ENCODE results near the gene VMP1.

The VMP1 gene

DNA sequence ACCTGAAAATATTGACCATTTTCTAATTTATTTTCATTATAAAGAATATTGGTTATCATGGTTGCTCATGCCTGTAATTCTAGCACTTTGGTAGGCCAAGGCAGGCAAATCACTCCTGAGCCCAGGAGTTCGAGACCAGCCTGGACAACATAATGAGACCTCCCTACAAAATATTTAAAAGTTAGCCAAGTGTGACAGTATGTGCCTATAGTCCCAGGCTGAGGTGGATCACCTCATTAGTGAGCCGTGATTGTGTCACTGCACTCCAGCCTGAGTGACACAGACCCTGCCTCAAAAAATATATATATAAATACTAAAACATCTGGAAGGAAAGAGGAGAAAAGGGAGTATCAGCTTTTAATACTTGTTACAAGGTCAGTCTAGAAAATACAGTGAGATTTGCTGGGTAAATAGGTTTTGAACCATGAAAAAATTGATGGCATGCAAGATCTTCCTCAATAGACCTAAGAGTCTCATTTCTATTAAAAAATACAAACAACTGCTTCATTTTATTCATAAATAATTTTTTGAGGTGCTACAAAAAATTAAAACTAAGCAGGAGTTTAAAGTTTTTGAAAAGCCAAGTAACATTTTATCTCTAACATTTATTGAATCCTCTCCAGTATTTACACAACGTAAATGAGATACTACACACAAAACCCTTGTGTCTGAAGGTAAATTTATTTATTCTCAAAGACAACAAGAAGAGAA is 137.6 kb downstream of the VMP1 start:
- H3K9ac ChIP-seq (ENCODE audit: low read depth, low read length) = no peak overlapping the region
- TF ChIP-seq, protein P1, sequence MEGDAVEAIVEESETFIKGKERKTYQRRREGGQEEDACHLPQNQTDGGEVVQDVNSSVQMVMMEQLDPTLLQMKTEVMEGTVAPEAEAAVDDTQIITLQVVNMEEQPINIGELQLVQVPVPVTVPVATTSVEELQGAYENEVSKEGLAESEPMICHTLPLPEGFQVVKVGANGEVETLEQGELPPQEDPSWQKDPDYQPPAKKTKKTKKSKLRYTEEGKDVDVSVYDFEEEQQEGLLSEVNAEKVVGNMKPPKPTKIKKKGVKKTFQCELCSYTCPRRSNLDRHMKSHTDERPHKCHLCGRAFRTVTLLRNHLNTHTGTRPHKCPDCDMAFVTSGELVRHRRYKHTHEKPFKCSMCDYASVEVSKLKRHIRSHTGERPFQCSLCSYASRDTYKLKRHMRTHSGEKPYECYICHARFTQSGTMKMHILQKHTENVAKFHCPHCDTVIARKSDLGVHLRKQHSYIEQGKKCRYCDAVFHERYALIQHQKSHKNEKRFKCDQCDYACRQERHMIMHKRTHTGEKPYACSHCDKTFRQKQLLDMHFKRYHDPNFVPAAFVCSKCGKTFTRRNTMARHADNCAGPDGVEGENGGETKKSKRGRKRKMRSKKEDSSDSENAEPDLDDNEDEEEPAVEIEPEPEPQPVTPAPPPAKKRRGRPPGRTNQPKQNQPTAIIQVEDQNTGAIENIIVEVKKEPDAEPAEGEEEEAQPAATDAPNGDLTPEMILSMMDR (IDR thresholded peaks at IDR 0.05; ENCODE audit: borderline replicate concordance, extremely low read depth, low read length, poor library complexity, severe bottlenecking) = no peak
- no peak for TF ChIP-seq EZH2 (IDR thresholded peaks at IDR 0.05; ENCODE audit: borderline replicate concordance, low read depth, low read length, severe bottlenecking)
- DNase-seq = no peak

DNA sequence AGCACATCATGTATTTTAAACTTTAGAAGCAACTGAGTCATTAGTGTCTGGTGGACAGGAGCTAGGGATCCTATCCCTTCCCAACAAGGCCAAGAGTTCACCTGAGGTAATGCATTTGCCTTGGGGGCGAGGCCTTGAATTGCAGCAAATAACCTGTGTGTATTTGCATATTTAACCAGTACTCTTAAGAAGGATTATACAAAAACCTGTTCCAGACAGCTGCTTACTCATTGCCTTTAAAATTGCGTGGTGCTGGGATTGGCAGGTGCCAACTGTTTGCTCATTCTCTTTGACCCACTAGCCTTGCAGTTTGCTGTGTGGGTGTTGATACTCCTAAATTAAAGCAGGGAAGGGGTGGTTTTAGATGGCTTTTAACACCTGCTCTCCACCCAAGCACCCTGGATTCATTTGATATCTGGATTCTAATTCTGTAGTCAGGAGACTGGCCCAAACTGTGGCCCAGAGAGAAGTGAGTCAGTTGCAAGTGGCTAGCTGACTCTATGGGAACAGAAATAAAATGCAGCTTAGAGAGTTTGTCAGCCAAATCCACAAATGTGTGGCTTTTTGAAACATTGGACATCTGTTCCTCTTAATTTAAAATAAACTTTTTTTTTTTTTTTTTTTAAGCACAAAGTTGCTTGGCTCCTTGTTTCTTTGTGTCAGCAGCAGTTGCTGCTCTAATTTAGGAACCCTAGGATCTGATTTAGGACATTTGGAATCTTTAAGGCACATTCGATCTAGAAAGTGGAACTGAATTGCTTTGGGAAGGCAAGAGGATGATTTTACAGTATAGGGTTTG is 138.3 kb downstream of the VMP1 start:
- H3K4me1 ChIP-seq (ENCODE audit: insufficient read depth, low read length) = peaks cover 16% of the 10 kb centered on the region
- H3K9me3 ChIP-seq (ENCODE audit: insufficient read depth, low read length, severe bottlenecking) = no peaks in the 10 kb centered on the region
- no peak for TF ChIP-seq EZH2 (IDR thresholded peaks at IDR 0.05; ENCODE audit: borderline replicate concordance, low read depth, low read length, severe bottlenecking)
- TF ChIP-seq, protein P1 (IDR thresholded peaks at IDR 0.05; ENCODE audit: borderline replicate concordance, extremely low read depth, low read length, poor library complexity, severe bottlenecking) = no peak
- no peak overlapping the region for H3K9ac ChIP-seq (ENCODE audit: low read depth, low read length)
- H3K27ac ChIP-seq (ENCODE audit: low read length) = no peak overlapping the region
- H2AFZ ChIP-seq (ENCODE audit: low read depth, low read length) = no peak overlapping the region
- no peaks in the 10 kb centered on the region for H4K20me1 ChIP-seq (ENCODE audit: insufficient read depth, low read length)
- DNase-seq = no peak
- H3K27me3 ChIP-seq (ENCODE audit: insufficient read depth, low read length, poor library complexity) = no peaks in the 10 kb centered on the region
- peaks cover 4% of the 10 kb centered on the region; the same call in 1 of the 2 replicates for H3K79me2 ChIP-seq (ENCODE audit: insufficient read depth, low read length)
- ATAC-seq (ENCODE audit: insufficient read depth, low read depth) = peak; percentile 17; the same call in 2 of the 3 replicates
- H3K36me3 ChIP-seq (ENCODE audit: insufficient read depth, low read length) = peaks cover 7% of the 10 kb centered on the region; the same call in 1 of the 2 replicates
- H3K4me2 ChIP-seq (ENCODE audit: insufficient read depth, low read length) = no peak overlapping the region
- H3K4me3 ChIP-seq (ENCODE audit: low read depth in 1 of 2, low read length in 2 of 2) = no peak overlapping the region

More for the DNA sequence above, 137.6 kb downstream of the VMP1 start:
- H3K4me3 ChIP-seq (ENCODE audit: low read depth in 1 of 2, low read length in 2 of 2) = no peak overlapping the region
- ATAC-seq (ENCODE audit: insufficient read depth, low read depth) = no peak
- peaks cover 11% of the 10 kb centered on the region; the same call in 1 of the 2 replicates for H3K79me2 ChIP-seq (ENCODE audit: insufficient read depth, low read length)
- H2AFZ ChIP-seq (ENCODE audit: low read depth, low read length) = no peak overlapping the region
- peaks cover 23% of the 10 kb centered on the region for H3K4me1 ChIP-seq (ENCODE audit: insufficient read depth, low read length)
- peaks cover 15% of the 10 kb centered on the region; the same call in 1 of the 2 replicates for H3K36me3 ChIP-seq (ENCODE audit: insufficient read depth, low read length)
- no peak overlapping the region for H3K27ac ChIP-seq (ENCODE audit: low read length)
- H3K4me2 ChIP-seq (ENCODE audit: insufficient read depth, low read length) = no peak overlapping the region
- no peaks in the 10 kb centered on the region for H3K9me3 ChIP-seq (ENCODE audit: insufficient read depth, low read length, severe bottlenecking)
- H4K20me1 ChIP-seq (ENCODE audit: insufficient read depth, low read length) = no peaks in the 10 kb centered on the region
- H3K27me3 ChIP-seq (ENCODE audit: insufficient read depth, low read length, poor library complexity) = no peaks in the 10 kb centered on the region

DNA sequence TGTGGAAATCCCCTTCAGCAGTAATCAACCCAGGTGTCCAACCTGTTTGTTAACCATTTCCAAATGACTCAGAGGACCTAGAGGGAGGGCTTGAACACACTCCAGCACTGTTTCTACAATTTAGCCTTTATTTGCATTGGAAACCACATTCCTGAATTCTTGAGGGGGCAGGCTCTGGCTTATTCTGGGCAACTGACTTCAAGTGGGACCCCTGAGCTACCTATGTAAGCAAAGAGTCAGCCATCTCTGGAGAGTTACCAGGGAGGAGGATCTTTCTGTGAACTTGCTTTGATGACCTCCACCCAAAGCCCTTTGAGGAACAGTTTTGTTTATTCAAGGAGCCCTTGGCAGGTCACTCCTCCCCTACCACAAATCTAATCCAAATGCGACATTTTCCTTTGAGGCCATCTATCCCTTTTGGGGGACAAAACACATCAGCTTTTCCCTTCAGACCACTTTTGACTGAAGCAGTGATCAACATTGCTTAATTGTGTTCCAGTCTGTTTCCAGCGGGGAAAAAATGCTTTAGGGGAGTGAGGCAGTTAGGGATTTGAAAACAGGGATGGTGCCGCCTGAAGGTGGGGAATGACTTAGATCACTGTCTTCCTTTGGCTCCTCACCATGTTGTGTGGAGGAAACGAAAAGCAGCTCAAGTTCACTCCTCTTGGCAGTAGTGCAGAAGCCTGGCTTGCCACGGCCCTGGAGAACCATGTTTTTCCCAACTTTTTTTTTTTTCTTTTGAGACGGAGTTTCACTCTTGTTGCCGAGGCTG is 139.1 kb downstream of the VMP1 start:
- Histone ChIP-seq H2AFZ (ENCODE audit: low read depth, low read length) (no peak overlapping the region), H4K20me1 (ENCODE audit: insufficient read depth, low read length) (no peaks in the 10 kb centered on the region), H3K4me2 (ENCODE audit: insufficient read depth, low read length) (no peak overlapping the region), H3K79me2 (ENCODE audit: insufficient read depth, low read length) (no peaks in the 10 kb centered on the region), H3K36me3 (ENCODE audit: insufficient read depth, low read length) (peaks cover 3% of the 10 kb centered on the region; the same call in 1 of the 2 replicates), H3K27me3 (ENCODE audit: insufficient read depth, low read length, poor library complexity) (no peaks in the 10 kb centered on the region), H3K27ac (ENCODE audit: low read length) (no peak overlapping the region), H3K9ac (ENCODE audit: low read depth, low read length) (no peak overlapping the region), H3K4me3 (ENCODE audit: low read depth in 1 of 2, low read length in 2 of 2) (no peak overlapping the region), H3K4me1 (ENCODE audit: insufficient read depth, low read length) (peaks cover 12% of the 10 kb centered on the region), H3K9me3 (ENCODE audit: insufficient read depth, low read length, severe bottlenecking) (no peaks in the 10 kb centered on the region)
- ATAC-seq (ENCODE audit: insufficient read depth, low read depth) = no peak
- no peak for DNase-seq
- TF ChIP-seq EZH2 (IDR thresholded peaks at IDR 0.05; ENCODE audit: borderline replicate concordance, low read depth, low read length, severe bottlenecking) = no peak
- TF ChIP-seq, protein P1 (IDR thresholded peaks at IDR 0.05; ENCODE audit: borderline replicate concordance, extremely low read depth, low read length, poor library complexity, severe bottlenecking) = no peak
